ENCODE data around the gene GRM1.

GRM1 gene

GRCh38 chr6:146028851-146029572 lies at the start of gene GRM1:
GRM1 (plus strand) TSS chr6:146029062; CDS start chr6:146029518, 456 bp downstream.
- no peak for DNase-seq (ENCODE audit: low read depth)

- no peak for DNase-seq (ENCODE audit: low read depth)
Measured at GRCh38 chr6:146009338-146009737, 19.5 kb upstream of the GRM1 start.

GRCh38 chr6:146014233-146014632 lies 14.6 kb upstream of the GRM1 start:
- no peak for DNase-seq (ENCODE audit: low read depth)

- DNase-seq (ENCODE audit: low read depth) = no peak
Measured at GRCh38 chr6:146017672-146018071, 11.2 kb upstream of the GRM1 start.

DNA sequence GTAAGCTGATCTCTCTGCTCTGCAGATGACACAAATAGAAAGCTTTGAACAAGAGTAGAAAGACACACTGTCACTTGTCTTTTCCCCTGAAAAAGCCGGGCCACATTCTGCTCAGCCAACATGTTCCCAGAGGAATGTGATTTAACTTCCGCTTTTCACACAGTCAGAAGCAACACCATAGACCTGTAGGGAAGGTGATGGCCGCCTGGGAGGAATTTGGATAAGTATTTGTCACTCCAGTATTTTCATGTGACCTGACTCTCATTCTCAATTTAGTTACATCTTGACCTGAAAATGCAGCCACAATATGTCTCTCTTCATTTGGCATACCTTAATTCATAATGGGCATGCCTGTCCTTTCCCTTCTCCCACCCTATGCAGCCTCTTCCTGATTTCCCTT lies 2.0 kb upstream of the GRM1 start:
- DNase-seq (ENCODE audit: low read depth) = no peak

DNA sequence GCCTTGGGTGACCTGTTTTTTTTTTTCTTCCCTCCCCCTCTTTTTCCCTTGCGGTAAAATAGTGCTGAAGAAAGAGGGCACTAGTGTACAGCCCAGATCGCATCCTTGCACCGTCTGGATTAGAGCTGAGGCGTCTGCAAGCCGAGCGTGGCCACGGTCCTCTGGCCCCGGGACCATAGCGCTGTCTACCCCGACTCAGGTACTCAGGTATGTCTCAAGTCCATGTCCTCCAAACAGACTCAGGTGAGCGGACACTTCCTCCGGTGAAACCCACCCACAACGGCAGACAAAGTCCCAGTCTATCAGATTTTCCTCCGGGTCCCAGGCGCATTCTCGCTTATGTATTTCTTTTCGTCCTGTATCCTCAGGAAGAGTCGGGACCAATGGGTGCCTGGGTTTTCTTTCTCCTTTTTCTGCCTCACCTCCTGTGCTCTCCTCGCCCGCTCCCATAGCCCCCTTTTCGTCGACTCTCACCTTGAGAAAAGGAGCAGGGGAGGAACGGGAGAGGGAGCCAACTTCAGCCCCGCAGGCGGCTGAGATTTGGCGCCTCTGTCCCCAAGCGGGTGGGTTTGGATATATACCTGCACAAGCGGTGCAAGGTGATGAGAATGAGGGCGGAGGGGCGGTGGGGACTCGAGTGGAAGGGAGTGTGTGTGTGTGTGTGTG lies 1.1 kb upstream of the GRM1 start:
- no peak for DNase-seq (ENCODE audit: low read depth)

- no peak for DNase-seq (ENCODE audit: low read depth)
Measured at GRCh38 chr6:146028252-146028795, 538 bp upstream of the GRM1 start.

DNA sequence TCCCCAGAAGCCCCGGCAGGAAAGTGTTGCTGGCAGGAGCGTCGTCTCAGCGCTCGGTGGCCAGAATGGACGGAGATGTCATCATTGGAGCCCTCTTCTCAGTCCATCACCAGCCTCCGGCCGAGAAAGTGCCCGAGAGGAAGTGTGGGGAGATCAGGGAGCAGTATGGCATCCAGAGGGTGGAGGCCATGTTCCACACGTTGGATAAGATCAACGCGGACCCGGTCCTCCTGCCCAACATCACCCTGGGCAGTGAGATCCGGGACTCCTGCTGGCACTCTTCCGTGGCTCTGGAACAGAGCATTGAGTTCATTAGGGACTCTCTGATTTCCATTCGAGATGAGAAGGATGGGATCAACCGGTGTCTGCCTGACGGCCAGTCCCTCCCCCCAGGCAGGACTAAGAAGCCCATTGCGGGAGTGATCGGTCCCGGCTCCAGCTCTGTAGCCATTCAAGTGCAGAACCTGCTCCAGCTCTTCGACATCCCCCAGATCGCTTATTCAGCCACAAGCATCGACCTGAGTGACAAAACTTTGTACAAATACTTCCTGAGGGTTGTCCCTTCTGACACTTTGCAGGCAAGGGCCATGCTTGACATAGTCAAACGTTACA lies 817 bp downstream of the GRM1 start:
- DNase-seq (ENCODE audit: low read depth) = no peak

DNA sequence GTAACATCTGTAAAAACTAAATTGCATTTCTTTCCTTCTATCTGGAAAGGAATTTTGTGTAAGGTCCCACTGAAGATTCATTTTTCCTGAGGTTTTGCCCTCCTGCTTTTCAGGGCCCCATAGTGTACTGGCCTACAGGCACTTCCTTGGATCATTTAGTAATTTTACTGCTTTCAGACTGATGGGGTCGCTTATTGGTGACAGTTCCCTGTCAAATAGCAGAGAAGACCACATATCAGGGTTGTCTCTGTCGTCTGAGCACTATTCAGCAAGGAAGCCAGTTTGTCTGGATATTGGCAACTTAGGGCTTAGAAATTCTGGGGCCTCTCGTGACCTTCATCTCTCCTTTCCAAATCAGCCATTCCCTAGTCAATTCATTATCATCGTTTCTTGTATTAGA lies 3.5 kb downstream of the GRM1 start:
- no peak for DNase-seq (ENCODE audit: low read depth)

GRCh38 chr6:146040360-146040759 lies 11.5 kb downstream of the GRM1 start:
- DNase-seq (ENCODE audit: low read depth) = no peak

DNA sequence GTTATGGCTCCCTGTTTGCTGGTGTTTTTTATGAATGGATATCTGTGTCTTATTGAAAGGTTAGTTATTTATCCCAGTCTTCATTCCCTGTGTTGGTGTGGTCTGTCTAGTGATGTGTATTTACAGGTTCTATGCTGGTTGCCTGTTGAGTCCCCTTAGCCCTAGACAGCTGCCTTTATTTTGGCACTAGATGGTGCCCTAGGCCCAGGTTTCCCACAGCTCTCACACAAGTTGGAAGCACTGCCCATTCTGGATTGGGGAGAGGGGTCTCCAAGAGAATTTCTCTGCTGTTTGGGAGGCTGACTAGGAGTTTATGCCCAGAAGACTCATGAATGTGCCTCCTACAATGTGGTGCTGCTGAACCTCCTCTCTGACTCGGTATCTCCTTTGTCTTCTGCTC lies 12.4 kb downstream of the GRM1 start:
- no peak for DNase-seq (ENCODE audit: low read depth)

DNA sequence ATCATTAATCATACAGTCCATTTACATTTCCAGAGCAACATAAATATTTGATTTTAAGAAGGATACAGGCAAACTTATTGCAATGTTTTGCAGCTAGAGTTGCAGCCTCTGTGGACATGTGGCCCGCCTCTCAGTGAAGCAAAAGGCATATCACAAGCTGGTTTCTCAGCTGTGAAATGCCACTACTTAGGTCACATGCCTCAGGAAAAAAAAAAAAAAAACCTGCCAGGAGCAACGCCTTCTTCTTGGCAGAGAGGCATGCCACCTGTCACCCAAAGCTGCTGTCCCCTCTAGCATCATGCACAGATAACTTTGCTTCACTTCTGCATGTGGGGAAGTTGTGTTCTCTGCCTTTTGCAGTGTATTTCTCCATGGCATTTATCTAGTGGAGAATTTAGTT lies 18.5 kb downstream of the GRM1 start:
- no peak for DNase-seq (ENCODE audit: low read depth)

DNA sequence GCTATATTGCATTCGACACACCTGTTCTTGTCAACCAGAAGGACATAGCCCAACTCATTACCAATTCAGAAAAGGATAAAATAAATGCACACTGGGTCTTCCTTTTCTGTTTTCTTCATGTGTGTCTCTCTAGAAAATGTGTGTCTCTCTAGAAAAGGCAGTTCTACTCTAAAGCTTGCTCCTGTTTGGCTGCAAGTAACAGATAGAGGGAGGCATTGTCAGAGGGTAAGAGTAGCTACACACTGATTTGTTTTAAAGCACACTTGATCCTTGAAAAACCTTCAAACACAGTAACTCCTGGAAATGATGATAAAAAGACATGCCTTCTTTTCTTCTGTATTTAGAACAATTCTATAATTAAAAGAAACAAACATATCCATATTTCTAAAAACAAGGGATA lies 21.3 kb downstream of the GRM1 start:
- no peak for DNase-seq (ENCODE audit: low read depth)

- DNase-seq (ENCODE audit: low read depth) = no peak
Measured at GRCh38 chr6:146056506-146056905, 27.6 kb downstream of the GRM1 start.

- DNase-seq (ENCODE audit: low read depth) = no peak
Measured at GRCh38 chr6:146065690-146066089, 36.8 kb downstream of the GRM1 start.

DNA sequence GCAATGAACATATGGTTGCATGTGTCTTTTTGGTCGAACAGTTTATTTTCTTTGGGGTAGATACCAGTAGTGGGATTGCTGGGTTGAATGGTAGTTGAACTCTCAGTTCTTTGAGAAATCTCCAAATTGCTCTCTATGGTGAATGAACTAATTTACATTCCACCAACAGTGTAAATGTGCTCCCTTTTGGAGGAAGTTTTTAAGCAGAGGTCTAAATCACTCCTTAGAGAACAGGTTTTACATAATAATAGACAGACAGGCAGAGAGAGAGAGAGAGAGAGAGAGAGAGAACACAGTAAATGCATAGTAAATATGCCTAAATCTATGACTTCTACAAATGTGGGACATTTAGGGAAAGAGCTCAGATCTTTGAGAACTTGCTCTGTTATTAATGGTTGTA lies 37.6 kb downstream of the GRM1 start:
- no peak for DNase-seq (ENCODE audit: low read depth)

- DNase-seq (ENCODE audit: low read depth) = no peak
Measured at GRCh38 chr6:146071781-146072180, 42.9 kb downstream of the GRM1 start.

DNA sequence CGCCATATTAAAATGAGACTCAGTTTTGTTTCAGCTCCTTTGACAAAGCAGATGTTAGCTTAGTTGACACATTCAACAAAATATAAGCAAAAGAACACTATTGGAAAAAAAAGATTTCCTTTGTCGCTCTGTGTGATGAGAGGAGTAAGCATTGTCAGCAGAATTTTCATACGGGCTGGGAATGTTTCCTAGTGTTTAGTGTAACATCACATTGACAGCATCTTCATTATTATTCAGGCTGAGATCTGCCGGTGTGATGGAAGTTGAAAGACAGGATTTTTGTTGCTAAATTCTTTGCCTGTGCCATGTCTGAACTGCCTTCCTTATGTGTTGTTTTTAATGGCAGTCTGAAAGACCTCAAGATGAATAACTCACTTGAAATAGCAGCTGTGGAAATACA lies 49.1 kb downstream of the GRM1 start:
- no peak for DNase-seq (ENCODE audit: low read depth)

DNA sequence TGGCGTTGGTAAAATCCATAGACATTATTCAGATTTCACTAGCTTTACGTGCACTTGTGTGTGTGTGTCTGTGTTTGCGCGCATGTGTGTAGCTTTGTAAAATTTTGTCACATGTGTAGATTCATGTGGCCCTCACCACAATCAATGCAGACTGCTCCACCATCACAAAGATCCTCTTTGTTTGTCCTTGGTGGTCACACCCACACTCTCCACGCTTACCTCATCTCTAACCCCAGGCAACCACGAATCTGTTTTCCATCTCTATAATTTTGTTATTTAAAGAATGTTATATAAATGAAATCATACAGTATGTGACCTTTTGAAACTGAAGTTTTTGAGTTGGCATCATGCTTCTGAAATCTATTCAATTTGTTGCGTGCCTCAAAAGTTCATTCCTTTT lies 58.5 kb downstream of the GRM1 start:
- DNase-seq (ENCODE audit: low read depth) = no peak

DNA sequence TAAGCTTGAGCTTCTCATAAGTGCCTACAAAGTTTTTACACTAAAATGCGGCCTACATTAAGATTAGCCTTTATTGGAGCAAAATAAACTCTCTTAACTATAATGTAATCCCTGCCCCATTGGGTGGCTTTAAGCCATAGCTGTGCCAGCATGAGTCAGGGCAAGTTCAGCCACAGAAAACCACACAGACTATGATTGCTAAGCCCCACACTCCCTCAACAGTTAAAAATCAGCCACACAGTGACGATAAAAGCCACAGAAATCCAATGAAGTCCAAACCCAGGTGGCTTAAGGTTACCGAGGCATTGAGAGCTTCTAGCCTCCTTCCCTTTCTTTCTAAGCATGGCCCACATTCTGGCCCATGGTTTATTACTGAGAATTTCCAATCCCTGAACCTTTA lies 61.6 kb downstream of the GRM1 start:
- no peak for DNase-seq (ENCODE audit: low read depth)

DNA sequence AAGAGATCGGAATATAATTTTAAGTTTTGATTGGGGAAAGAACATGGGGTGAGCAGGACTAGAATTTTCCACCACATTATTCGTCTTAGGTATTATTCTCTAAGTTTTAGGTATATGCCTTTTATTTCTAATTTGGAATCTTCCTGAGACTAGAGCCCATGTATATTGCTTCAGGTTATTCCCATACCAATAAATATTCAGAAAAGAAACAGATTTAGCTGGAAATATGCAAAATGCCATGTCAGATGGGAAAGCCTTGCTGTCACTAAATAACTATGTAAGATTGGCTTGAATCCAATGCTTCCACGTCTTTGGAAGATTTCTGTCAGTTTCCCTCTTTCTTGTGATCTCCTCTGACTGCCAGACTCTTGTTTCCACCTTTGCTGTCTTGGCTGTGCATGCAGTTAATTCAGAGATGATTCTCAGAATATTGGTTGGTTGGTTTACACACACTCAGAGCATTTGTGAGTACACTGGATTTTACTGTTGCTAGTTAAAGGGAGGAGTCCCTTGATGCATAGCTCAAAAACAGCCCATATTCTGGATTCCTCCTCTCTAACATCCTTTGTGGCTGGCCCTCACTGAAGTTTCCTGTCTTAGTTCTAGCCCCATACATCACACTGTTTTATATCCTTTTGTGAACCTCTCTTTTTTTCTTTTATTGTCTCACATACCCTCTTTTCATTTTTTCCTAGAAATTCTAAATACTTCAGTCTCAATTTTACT lies 64.3 kb downstream of the GRM1 start:
- DNase-seq (ENCODE audit: low read depth) = no peak

DNA sequence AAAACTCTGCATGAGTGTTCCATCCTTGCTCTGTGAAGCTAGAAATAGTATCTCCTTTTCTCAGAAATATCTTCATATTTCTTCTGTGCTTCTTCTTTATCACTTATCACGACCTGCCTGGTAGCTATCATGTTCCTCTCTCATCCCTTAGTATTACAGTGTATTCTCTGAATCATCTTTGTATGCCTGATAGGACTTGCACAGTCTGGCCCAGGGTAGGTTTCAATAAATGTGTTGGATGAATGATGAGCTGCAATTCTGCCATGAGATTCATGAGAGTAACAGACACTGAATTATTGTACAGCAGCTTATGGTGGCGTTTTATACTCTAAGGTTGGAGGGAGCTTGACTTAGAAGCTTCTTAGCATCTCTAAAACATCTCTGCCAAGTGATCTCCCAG lies 66.6 kb downstream of the GRM1 start:
- DNase-seq (ENCODE audit: low read depth) = no peak

DNA sequence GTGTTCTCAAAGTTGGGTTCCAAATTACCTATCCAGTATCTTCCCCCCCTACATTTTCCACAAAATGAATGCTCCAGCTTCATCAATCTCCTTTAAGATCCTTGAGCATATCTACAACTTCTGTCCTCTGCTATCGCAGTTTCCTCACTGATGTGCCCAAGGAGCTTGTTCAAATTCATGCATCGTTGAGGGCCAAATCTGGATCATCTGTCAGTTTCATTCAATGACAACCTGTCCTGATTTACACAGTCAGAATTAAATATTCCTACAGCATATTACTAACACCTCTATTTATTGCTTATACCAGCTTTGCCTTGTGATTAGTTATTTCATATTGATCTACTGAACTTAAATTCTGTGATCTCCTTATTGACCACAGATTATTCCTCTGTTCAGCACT lies 68.7 kb downstream of the GRM1 start:
- no peak for DNase-seq (ENCODE audit: low read depth)
